Stimulated activated CD8-positive, alpha-beta memory T cell treated with anti-CD3 and anti-CD28 coated beads, Interleukin-7, amount 100 ng/mL, for 4 hours (primary cell): ENCODE results near the gene FANK1.
"Not testable (repeated sequence)": the region's sequence is repeated elsewhere in the genome, so short reads cannot be mapped to it uniquely, and the experiment has no call there.

Experiments
- DNase-seq, 2 donors: peaks; one replicate each; pipeline ENCODE4 v3.0.0-alpha.2; 2020; ENCODE audit warnings: low read depth in 2 of 2

Gene FANK1

GRCh38 chr10:126021833-126022500, 125.6 kb downstream of the FANK1 start:
- DNase-seq: no peak

- no peak for DNase-seq
Observed at GRCh38 chr10:126022841-126023240, 126.5 kb downstream of the FANK1 start.

- DNase-seq: no peak
Observed at GRCh38 chr10:126027692-126028091, 131.3 kb downstream of the FANK1 start.

GRCh38 chr10:126029999-126030398, 133.6 kb downstream of the FANK1 start:
- no peak for DNase-seq

- DNase-seq: no peak
Observed at GRCh38 chr10:126034586-126034985, 138.2 kb downstream of the FANK1 start.

GRCh38 chr10:126036515-126036914, 140.2 kb downstream of the FANK1 start:
- no peak for DNase-seq

GRCh38 chr10:126037946-126038345, 141.6 kb downstream of the FANK1 start:
- DNase-seq: no peak

- no peak for DNase-seq
Observed at GRCh38 chr10:126041117-126041516, 144.8 kb downstream of the FANK1 start.

- peak; percentile 62 to 68 for DNase-seq
Observed at GRCh38 chr10:126041804-126042231, 145.5 kb downstream of the FANK1 start.

- DNase-seq: no peak
Observed at GRCh38 chr10:126042354-126042753, 146.0 kb downstream of the FANK1 start.

GRCh38 chr10:126042906-126043305, 146.5 kb downstream of the FANK1 start:
- no peak for DNase-seq

- no peak for DNase-seq
Observed at GRCh38 chr10:126043389-126043788, 147.0 kb downstream of the FANK1 start.

GRCh38 chr10:126045861-126046260, 149.5 kb downstream of the FANK1 start:
- DNase-seq: no peak

GRCh38 chr10:126046831-126047230, 150.5 kb downstream of the FANK1 start:
- no peak for DNase-seq

- DNase-seq: not testable (repeated sequence)
Observed at GRCh38 chr10:126047749-126048148, 151.4 kb downstream of the FANK1 start.

- DNase-seq: no peak
Observed at GRCh38 chr10:126049759-126050700, 153.7 kb downstream of the FANK1 start.

GRCh38 chr10:126052171-126052570, 155.8 kb downstream of the FANK1 start:
- no peak for DNase-seq

GRCh38 chr10:126054191-126054590, 157.8 kb downstream of the FANK1 start:
- DNase-seq: no peak

- no peak for DNase-seq
Observed at GRCh38 chr10:126057494-126057893, 161.1 kb downstream of the FANK1 start.

- DNase-seq: no peak
Observed at GRCh38 chr10:126058104-126058503, 161.7 kb downstream of the FANK1 start.

- DNase-seq: no peak
Observed at GRCh38 chr10:126058507-126058906, 162.1 kb downstream of the FANK1 start.
